Body of pancreas (tissue), 4 donors: ENCODE results near the gene CADM3. TPM values are rescaled to one million over a fixed set of nuclear protein-coding genes. Genes with fewer than 3 reads are reported as not detected.

Source experiments
- ATAC-seq: fragments of 150-250 bp; one replicate; pipeline ENCODE4 v1.9.1; 2016
- DNase-seq, 4 donors: peaks; one replicate each; pipeline ENCODE4 v3.0.0-alpha.2; 2019
- H3K27ac ChIP-seq, 4 donors: fragments of 200-600 bp; sonication (generic); 1 replicate in 3 of 4; 2 replicates in 1 of 4; pipeline versions ENCODE4 v1.5.1 to v1.6.1; 2016 to 2019; ENCODE audit warnings: mild to moderate bottlenecking in 1 of 4, mixed read lengths in 1 of 4, moderate library complexity in 1 of 4
- H3K27me3 ChIP-seq, 2 donors: fragments of 200-600 bp; sonication (generic); one replicate each; pipeline ENCODE4 v1.6.0; 2016; ENCODE audit warnings: mild to moderate bottlenecking in 1 of 2
- H3K36me3 ChIP-seq, 2 donors: fragments of 200-600 bp; sonication (generic); replicated peaks in 1 of 2; 2 replicates each; pipeline ENCODE4 v1.5.1; 2016; ENCODE audit warnings: low read depth in 2 of 2; ENCODE audit not compliant: insufficient read depth in 1 of 2
- H3K4me1 ChIP-seq: fragments of 200-600 bp; sonication (generic); one replicate; pipeline ENCODE4 v1.6.0; 2016
- H3K4me3 ChIP-seq, 2 donors: fragments of 200-600 bp; sonication (generic); 1 replicate in 1 of 2; 2 replicates in 1 of 2; pipeline ENCODE4 v1.5.1; 2016 to 2019
- H3K9me3 ChIP-seq, 3 donors: fragments of 200-600 bp; sonication (generic); 1 replicate in 2 of 3; 2 replicates in 1 of 3; pipeline ENCODE4 v1.5.1; 2016
- CTCF ChIP-seq, 7 experiments: fragments of 450-650 bp in 4 of 7; fragments of 200-600 bp in 3 of 7; sonication (generic) in 3 of 7; IDR thresholded peaks; one replicate each; pipeline ENCODE4 v1.5.1; 2016 to 2019; ENCODE audit warnings: antibody characterized with exemption in 7 of 7
- POLR2A ChIP-seq, 3 donors: fragments of 450-650 bp; IDR thresholded peaks; one replicate each; pipeline ENCODE4 v1.6.1; 2016; ENCODE audit warnings: antibody characterized with exemption in 3 of 3, mild to moderate bottlenecking in 2 of 3
- WGBS, 2 donors: methylation state at CpG; one replicate each; pipeline ENCODE4 v1.1.5; 2017; 5-methylcytosine and 5-hydroxymethylcytosine counted together
- intact Hi-C: fragments of 100-400 bp; cut with DNase I; formaldehyde crosslinking; loops from one replicate; pipeline ENCODE4 v1.15.1; 2023
- total RNA-seq, 2 donors: library from RNA; depleted of rRNA; stranded (reverse); fragments of >200 nt; gene quantifications; one replicate each; pipeline ENCODE4 v1.1.0, GENCODE V29; 2016

CADM3 gene
- total RNA-seq, 2 donors from 2014 or later: 0.26 to 1.6 TPM

- 60 to 70% methylated on average over 4 of the region's 4 CpGs for WGBS, 2 donors
- ATAC-seq (no peak), DNase-seq (no peak)
- H3K4me1 ChIP-seq: peaks cover 6% of the 10 kb centered on the region
- no peaks in the 10 kb centered on the region for H3K9me3 ChIP-seq
- H3K27ac ChIP-seq: no peak overlapping the region
- intact Hi-C loops: loop anchor here (5.0 kb wide), 1 partner anchor 35 kb away; no protein-coding TSS in a partner anchor
- no peaks in the 10 kb centered on the region for H3K27me3 ChIP-seq
- H3K4me3 ChIP-seq: no peak overlapping the region
- H3K36me3 ChIP-seq: no peaks in the 10 kb centered on the region
- TF ChIP-seq CTCF (IDR thresholded peaks at IDR 0.05): no peak
- no peak for TF ChIP-seq POLR2A (IDR thresholded peaks at IDR 0.05)
Measured at GRCh38 chr1:159162516-159163265, 8.7 kb upstream of the CADM3 start.

- Histone ChIP-seq H3K9me3 (no peaks in the 10 kb centered on the region), H3K36me3 (no peaks in the 10 kb centered on the region), H3K27ac (no peak overlapping the region), H3K4me1 (peaks cover 6% of the 10 kb centered on the region), H3K27me3 (no peaks in the 10 kb centered on the region), H3K4me3 (no peak overlapping the region)
- ATAC-seq (no peak), DNase-seq (no peak)
- intact Hi-C loops: loop anchor here (5.0 kb wide), 1 partner anchor 34 kb away; no protein-coding TSS in a partner anchor
- WGBS, 2 donors: 43 to 51% methylated on average over 9 of the region's 9 CpGs
- TF ChIP-seq POLR2A (IDR thresholded peaks at IDR 0.05) (no peak), CTCF (IDR thresholded peaks at IDR 0.05) (no peak)
Measured at GRCh38 chr1:159163614-159164228, 7.7 kb upstream of the CADM3 start.

- H3K27me3 ChIP-seq: peaks cover 0 to 6% of the 10 kb centered on the region in 2 donors
- TF ChIP-seq CTCF (IDR thresholded peaks at IDR 0.05): no peak
- TF ChIP-seq POLR2A (IDR thresholded peaks at IDR 0.05): no peak
- intact Hi-C loops: no loop called here
- no peak for ATAC-seq
- no peaks in the 10 kb centered on the region for H3K36me3 ChIP-seq
- no peaks in the 10 kb centered on the region for H3K9me3 ChIP-seq
- DNase-seq: no peak
- no peak overlapping the region for H3K4me3 ChIP-seq
- H3K4me1 ChIP-seq: peaks cover 16% of the 10 kb centered on the region
- 45 to 48% methylated on average over 4 of the region's 4 CpGs for WGBS, 2 donors
- H3K27ac ChIP-seq: no peak overlapping the region
Measured at GRCh38 chr1:159168043-159168442, 3.4 kb upstream of the CADM3 start.

- WGBS, 2 donors: 57 to 61% methylated on average over 5 of the region's 5 CpGs
- no peaks in the 10 kb centered on the region for H3K9me3 ChIP-seq
- intact Hi-C loops: no loop called here
- no peaks in the 10 kb centered on the region for H3K36me3 ChIP-seq
- no peak for DNase-seq
- no peak for TF ChIP-seq CTCF (IDR thresholded peaks at IDR 0.05)
- TF ChIP-seq POLR2A (IDR thresholded peaks at IDR 0.05): no peak
- H3K4me3 ChIP-seq: no peak overlapping the region
- H3K27ac ChIP-seq: no peak overlapping the region
- ATAC-seq: no peak
- H3K4me1 ChIP-seq: peaks cover 16% of the 10 kb centered on the region
- H3K27me3 ChIP-seq: peaks cover 0 to 6% of the 10 kb centered on the region in 2 donors
Measured at GRCh38 chr1:159170639-159171038, 776 bp upstream of the CADM3 start.
